ENCODE data around the gene CUL3. TPM values are rescaled to one million over a fixed set of nuclear protein-coding genes. Genes with fewer than 3 reads are reported as not detected.

CUL3 gene
- total RNA-seq, 1 donor from 2014 or later, result 16.1 TPM

DNA sequence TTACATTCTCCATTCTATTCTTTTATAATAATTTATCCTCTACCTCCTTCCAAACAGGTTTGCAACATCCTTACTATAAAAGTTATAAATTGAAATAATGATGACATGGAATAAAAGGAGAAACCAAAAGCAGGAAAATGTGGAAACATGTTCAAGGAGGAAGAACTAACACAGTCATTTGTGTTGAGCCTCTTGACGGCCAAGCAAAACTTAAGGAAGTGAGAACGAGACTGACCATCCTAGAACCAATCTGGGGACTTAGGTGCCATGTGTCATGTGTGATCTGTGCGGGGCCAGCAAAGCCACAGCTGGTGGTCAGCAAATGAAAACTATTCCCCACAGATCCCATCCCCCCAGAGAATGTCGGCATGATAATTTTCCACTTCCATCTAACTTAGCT, 157.7 kb downstream of the CUL3 start:
- Histone ChIP-seq H3K9me3 (no peaks in the 10 kb centered on the region), H3K4me1 (no peaks in the 10 kb centered on the region), H3K4me3 (no peak overlapping the region), H3K27me3 (no peaks in the 10 kb centered on the region), H3K36me3 (no peaks in the 10 kb centered on the region), H3K27ac (no peak overlapping the region)
- TF ChIP-seq CTCF (IDR thresholded peaks at IDR 0.05), result no peak
- intact Hi-C loops (cut with DNase I), result no loop called here
- DNase-seq (ENCODE audit: low spot score in 2 of 2), result no peak

DNA sequence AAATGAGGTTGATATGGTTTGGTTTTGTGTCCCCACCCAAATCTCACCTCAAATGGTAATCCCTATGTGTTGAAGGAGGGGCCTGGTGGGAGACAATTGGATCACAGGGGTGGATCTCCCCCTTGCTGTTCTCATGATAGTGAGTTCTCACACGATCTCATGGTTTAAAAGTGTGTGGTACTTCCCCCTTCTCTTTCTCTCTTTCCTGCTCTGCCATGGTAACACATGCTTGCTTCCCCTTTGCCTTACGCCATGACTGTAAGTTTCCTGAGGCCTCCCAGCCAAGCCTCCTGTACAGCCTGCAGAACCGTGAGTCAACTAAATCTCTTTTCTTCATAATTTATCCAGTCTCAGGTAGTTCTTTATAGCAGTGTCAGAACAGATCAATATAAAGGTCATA, 158.5 kb downstream of the CUL3 start:
- Histone ChIP-seq H3K27me3 (no peaks in the 10 kb centered on the region), H3K4me3 (no peak overlapping the region), H3K4me1 (no peaks in the 10 kb centered on the region), H3K27ac (no peak overlapping the region), H3K36me3 (no peaks in the 10 kb centered on the region), H3K9me3 (no peaks in the 10 kb centered on the region)
- no peak for TF ChIP-seq CTCF (IDR thresholded peaks at IDR 0.05)
- no peak for DNase-seq (ENCODE audit: low spot score in 2 of 2)
- intact Hi-C loops (cut with DNase I), result no loop called here

DNA sequence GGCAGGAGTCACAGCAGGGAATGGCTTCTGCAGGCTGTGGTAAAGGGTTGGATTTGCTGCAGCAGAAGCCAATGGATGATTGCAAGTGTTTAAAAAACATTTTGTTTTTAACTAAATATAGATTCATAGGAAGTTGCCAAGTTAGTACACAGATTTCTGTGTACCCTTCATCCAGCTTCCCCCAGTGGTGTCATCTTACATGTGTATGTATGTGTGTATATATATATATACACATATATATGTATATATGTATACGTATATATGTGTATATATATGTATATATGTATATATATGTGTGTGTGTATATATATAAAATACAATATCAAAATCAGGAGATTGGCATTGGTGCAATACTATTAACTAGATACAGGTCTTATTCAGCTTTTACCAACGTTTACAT, 164.1 kb downstream of the CUL3 start:
- Histone ChIP-seq H3K27ac (no peak overlapping the region), H3K9me3 (no peaks in the 10 kb centered on the region), H3K4me3 (no peak overlapping the region), H3K36me3 (no peaks in the 10 kb centered on the region), H3K4me1 (no peaks in the 10 kb centered on the region), H3K27me3 (no peaks in the 10 kb centered on the region)
- DNase-seq (ENCODE audit: low spot score in 2 of 2), result no peak
- no peak for TF ChIP-seq CTCF (IDR thresholded peaks at IDR 0.05)
- intact Hi-C loops (cut with DNase I), result no loop called here

Other genes starting within 250 kb of the CUL3 start
- gene FAM124B, start 183.3 kb downstream of the CUL3 start, total RNA-seq, result 13.3 TPM
- gene CCDC195, start 131.0 kb upstream of the CUL3 start, total RNA-seq, result not detected

Data from ascending aorta (tissue), 2 donors.